B cell (primary cell): Measurements from ENCODE around the gene GNPDA1.

ENCODE experiments used
- EZH2 ChIP-seq: IDR thresholded peaks from 2 replicates; pipeline ENCODE4 v1.6.1; 2012; ENCODE audit warnings: borderline replicate concordance, low read depth, mild to moderate bottlenecking, moderate library complexity, low read length; ENCODE audit not compliant: insufficient read depth, poor library complexity, severe bottlenecking
- TF ChIP-seq, protein P1 (sequence below): fragments of 200-600 bp; IDR thresholded peaks from one replicate; pipeline ENCODE4 v1.8.0; 2022; ENCODE audit warnings: antibody characterized with exemption, mild to moderate bottlenecking

DNA sequence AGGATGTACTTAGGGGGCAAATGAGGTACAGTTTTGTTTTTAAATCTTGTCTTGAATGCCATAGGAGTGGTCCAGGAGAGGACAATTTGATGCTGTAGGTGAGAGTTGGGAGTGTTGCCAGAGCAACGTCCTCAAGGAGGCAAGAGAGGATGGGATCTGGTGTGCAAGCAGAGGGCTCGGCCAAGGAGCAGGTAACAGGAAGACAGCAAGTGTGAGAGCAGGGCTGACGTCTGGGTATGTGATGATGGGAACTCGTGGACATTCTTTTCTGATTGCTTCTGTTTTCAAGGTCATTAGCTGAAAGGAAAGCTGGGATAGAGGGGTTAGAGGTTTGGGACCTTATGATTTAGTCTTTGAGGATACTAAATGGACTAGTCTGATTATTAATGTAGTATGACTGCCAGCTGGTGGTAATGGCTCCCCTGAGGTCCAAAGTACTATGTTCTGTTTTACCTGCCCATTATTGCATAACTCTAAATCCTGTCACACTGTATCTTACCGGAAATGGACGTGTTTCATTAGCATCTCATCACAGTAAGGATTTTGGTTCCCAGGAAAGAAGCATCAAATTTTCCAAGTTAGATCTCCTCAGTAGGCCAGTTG is 15.4 kb downstream of the GNPDA1 start:
- TF ChIP-seq, protein P1, sequence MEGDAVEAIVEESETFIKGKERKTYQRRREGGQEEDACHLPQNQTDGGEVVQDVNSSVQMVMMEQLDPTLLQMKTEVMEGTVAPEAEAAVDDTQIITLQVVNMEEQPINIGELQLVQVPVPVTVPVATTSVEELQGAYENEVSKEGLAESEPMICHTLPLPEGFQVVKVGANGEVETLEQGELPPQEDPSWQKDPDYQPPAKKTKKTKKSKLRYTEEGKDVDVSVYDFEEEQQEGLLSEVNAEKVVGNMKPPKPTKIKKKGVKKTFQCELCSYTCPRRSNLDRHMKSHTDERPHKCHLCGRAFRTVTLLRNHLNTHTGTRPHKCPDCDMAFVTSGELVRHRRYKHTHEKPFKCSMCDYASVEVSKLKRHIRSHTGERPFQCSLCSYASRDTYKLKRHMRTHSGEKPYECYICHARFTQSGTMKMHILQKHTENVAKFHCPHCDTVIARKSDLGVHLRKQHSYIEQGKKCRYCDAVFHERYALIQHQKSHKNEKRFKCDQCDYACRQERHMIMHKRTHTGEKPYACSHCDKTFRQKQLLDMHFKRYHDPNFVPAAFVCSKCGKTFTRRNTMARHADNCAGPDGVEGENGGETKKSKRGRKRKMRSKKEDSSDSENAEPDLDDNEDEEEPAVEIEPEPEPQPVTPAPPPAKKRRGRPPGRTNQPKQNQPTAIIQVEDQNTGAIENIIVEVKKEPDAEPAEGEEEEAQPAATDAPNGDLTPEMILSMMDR, result no peak
- TF ChIP-seq EZH2, result no peak
